T-helper 22 cell (primary cell): ENCODE results near the gene FGL2.
"Not testable (repeated sequence)": the region's sequence is repeated elsewhere in the genome, so short reads cannot be mapped to it uniquely, and the experiment has no call there.

Experiments used
- DNase-seq: peaks from one replicate; pipeline ENCODE4 v3.0.0-alpha.2; 2020; ENCODE audit warnings: low read depth

Gene FGL2

GRCh38 chr7:77157034-77157433, 42.6 kb downstream of the FGL2 start:
- not testable (repeated sequence) for DNase-seq

- not testable (repeated sequence) for DNase-seq
Observed at GRCh38 chr7:77155601-77156377, 43.8 kb downstream of the FGL2 start.

DNA sequence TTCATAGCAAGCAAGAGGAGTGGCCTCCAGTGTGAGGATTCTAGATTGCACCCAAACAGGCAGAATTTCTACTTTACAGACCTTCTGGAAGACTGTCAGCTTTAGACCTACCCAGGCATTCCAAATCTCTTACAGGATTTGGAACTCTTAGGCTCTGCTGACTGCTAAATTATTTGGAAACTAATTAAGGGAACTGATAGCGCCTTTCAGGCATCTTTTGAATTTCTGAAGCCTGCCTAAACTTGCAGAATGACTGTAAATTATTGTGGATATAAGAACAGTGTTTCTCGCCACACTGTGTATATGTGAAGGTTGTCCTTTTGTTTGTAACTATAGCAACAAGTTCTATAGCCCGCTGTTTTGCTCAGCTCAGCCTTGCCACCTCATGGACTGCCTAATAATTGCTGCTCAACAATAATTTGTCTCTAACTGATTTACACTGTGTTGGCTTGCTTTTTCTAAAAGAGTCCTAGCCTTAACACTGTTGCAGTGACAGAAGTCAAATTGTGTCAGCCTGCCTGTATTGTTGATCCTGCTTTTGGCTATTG, 44.6 kb downstream of the FGL2 start:
- DNase-seq, result not testable (repeated sequence)

DNA sequence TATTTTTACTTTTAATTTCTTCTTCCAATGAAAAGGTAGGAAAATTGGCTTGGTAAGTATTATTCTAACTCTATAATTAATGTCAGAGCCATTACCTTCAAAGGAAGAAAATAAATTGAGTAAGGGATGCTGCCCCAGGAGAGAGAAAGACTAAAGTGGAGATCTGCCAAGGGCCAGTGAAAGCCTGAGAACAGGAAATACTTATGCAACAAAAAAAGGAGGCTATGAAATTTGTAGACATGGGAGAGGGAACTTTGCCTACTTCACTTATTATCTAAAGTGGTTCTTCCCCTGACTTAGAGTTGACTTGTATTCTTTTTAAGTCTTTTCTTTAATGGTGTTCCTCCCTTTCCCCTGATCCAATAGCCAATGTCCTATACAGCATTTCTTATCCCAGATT, 47.4 kb downstream of the FGL2 start:
- DNase-seq, result not testable (repeated sequence)
